Calu3 (cell line): ENCODE results near the gene SENP5. TPM values are rescaled to one million over a fixed set of nuclear protein-coding genes. Genes with fewer than 3 reads are reported as not detected.
"Not testable (repeated sequence)": the region's sequence is repeated elsewhere in the genome, so short reads cannot be mapped to it uniquely, and the experiment has no call there.

Experiments
- BruUV-seq: library from RNA; stranded (reverse); fragments of 400-500 nt; replicated peaks from 2 replicates; lab custom pipeline; 2021; lab: Mats Ljungman, UMichigan
- CTCF ChIA-PET: fragments of 300-600 bp; sonication (Branson Sonifier 250); formaldehyde crosslinking; loops from one replicate; lab custom pipeline; 2022; ENCODE audit warnings: antibody characterized with exemption; lab: Charles Lee
- DNase-seq: peaks from one replicate; pipeline ENCODE4 v3.0.0; 2022
- H3K27ac Mint-ChIP-seq: one replicate; pipeline ENCODE4 v1.8.0; 2022; ENCODE audit warnings: mixed read lengths; ENCODE audit not compliant: unreplicated experiment
- H3K27me3 Mint-ChIP-seq: one replicate; pipeline ENCODE4 v1.8.0; 2022; ENCODE audit warnings: mixed read lengths; ENCODE audit not compliant: unreplicated experiment
- H3K36me3 Mint-ChIP-seq: one replicate; pipeline ENCODE4 v1.8.0; 2022; ENCODE audit warnings: mild to moderate bottlenecking, moderate library complexity, mixed read lengths; ENCODE audit not compliant: insufficient read depth, unreplicated experiment
- H3K4me1 Mint-ChIP-seq: one replicate; pipeline ENCODE4 v1.8.0; 2022; ENCODE audit warnings: mild to moderate bottlenecking, low read depth, mixed read lengths; ENCODE audit not compliant: unreplicated experiment
- H3K4me3 Mint-ChIP-seq: one replicate; pipeline ENCODE4 v1.8.0; 2022; ENCODE audit warnings: mild to moderate bottlenecking, low read depth, moderate library complexity, mixed read lengths; ENCODE audit not compliant: unreplicated experiment
- H3K9me3 Mint-ChIP-seq: one replicate; pipeline ENCODE4 v1.8.0; 2022; ENCODE audit warnings: low read depth, mixed read lengths; ENCODE audit not compliant: unreplicated experiment
- CTCF ChIP-seq: fragments of 200-600 bp; IDR thresholded peaks from one replicate; pipeline ENCODE4 v1.8.0; 2022; ENCODE audit warnings: antibody characterized with exemption; ENCODE audit not compliant: unreplicated experiment
- intact Hi-C: fragments of 100-400 bp; cut with micrococcal nuclease; formaldehyde crosslinking; loops from one replicate; pipeline ENCODE4 v1.10.0; 2022; ENCODE audit not compliant: unreplicated experiment
- total RNA-seq: library from RNA; stranded (reverse); gene quantifications from 2 replicates; pipeline ENCODE4 v1.2.3, GENCODE V29; 2022

SENP5 gene
- total RNA-seq, 1 experiment from 2014 or later = 35.2 TPM

GRCh38 chr3:196849180-196849741, 18.5 kb upstream of the SENP5 start:
- no peak overlapping the region for H3K27ac Mint-ChIP-seq
- H3K36me3 Mint-ChIP-seq = no peaks in the 10 kb centered on the region
- H3K4me3 Mint-ChIP-seq = no peak overlapping the region
- no peaks in the 10 kb centered on the region for H3K4me1 Mint-ChIP-seq
- no peak for DNase-seq
- H3K9me3 Mint-ChIP-seq = no peaks in the 10 kb centered on the region
- H3K27me3 Mint-ChIP-seq = no peaks in the 10 kb centered on the region
- CTCF ChIA-PET = no interaction called here
- BruUV-seq = no TSS peak
- no peak for TF ChIP-seq CTCF
- intact Hi-C loops = no loop called here

- CTCF ChIA-PET = interaction anchor here (0.6 kb wide), 1 partner anchor 12 kb away, joined by 3 read pairs; no protein-coding TSS in a partner anchor
- H3K4me1 Mint-ChIP-seq, H3K27ac Mint-ChIP-seq, H3K4me3 Mint-ChIP-seq, H3K9me3 Mint-ChIP-seq, DNase-seq, H3K36me3 Mint-ChIP-seq, BruUV-seq, H3K27me3 Mint-ChIP-seq, intact Hi-C loops: not testable (repeated sequence)
Measured at GRCh38 chr3:196863000-196863399, 4.7 kb upstream of the SENP5 start.

- H3K27ac Mint-ChIP-seq = peak overlapping the region; percentile 66
- peak overlapping the region; percentile 88 for H3K4me3 Mint-ChIP-seq
- H3K36me3 Mint-ChIP-seq = peaks cover 27% of the 10 kb centered on the region
- no peaks in the 10 kb centered on the region for H3K27me3 Mint-ChIP-seq
- DNase-seq = no peak
- CTCF ChIA-PET = interaction anchor here (0.9 to 1.6 kb wide), 2 partner anchors 119 to 258 kb away, joined by 3 read pairs; no protein-coding TSS in a partner anchor
- TSS peak; percentile 89 for BruUV-seq
- intact Hi-C loops = no loop called here
- no peaks in the 10 kb centered on the region for H3K4me1 Mint-ChIP-seq
- no peak for TF ChIP-seq CTCF
- H3K9me3 Mint-ChIP-seq = no peaks in the 10 kb centered on the region
Measured at GRCh38 chr3:196867155-196867506, 589 bp upstream of the SENP5 start.

GRCh38 chr3:196868297-196868661, 559 bp downstream of the SENP5 start:
- peak; percentile 12 for DNase-seq
- Mint-ChIP-seq H3K27me3 (no peaks in the 10 kb centered on the region), H3K4me1 (no peaks in the 10 kb centered on the region), H3K9me3 (no peaks in the 10 kb centered on the region), H3K36me3 (peaks cover 27% of the 10 kb centered on the region), H3K27ac (peak overlapping the region; percentile 52), H3K4me3 (peak overlapping the region; percentile 88)
- TF ChIP-seq CTCF = no peak
- intact Hi-C loops = no loop called here
- CTCF ChIA-PET = interaction anchor here (1.4 to 1.6 kb wide), 2 partner anchors 11 to 259 kb away, joined by 3 read pairs; no protein-coding TSS in a partner anchor
- BruUV-seq = no TSS peak

GRCh38 chr3:196872316-196872715, 4.6 kb downstream of the SENP5 start:
- H3K4me3 Mint-ChIP-seq = no peak overlapping the region
- DNase-seq = no peak
- no peak overlapping the region for H3K27ac Mint-ChIP-seq
- intact Hi-C loops = no loop called here
- TF ChIP-seq CTCF = no peak
- no peaks in the 10 kb centered on the region for H3K27me3 Mint-ChIP-seq
- H3K4me1 Mint-ChIP-seq = peaks cover 12% of the 10 kb centered on the region
- H3K36me3 Mint-ChIP-seq = peaks cover 24% of the 10 kb centered on the region
- no peaks in the 10 kb centered on the region for H3K9me3 Mint-ChIP-seq
- no TSS peak for BruUV-seq
- CTCF ChIA-PET = no interaction called here

- H3K4me1 Mint-ChIP-seq = peaks cover 12% of the 10 kb centered on the region
- H3K27me3 Mint-ChIP-seq, DNase-seq, H3K9me3 Mint-ChIP-seq, H3K4me3 Mint-ChIP-seq, intact Hi-C loops, BruUV-seq, H3K27ac Mint-ChIP-seq, H3K36me3 Mint-ChIP-seq: not testable (repeated sequence)
- CTCF ChIA-PET = interaction anchor here (0.6 to 0.7 kb wide), 2 partner anchors 11 to 183 kb away, joined by 3 to 5 read pairs; no protein-coding TSS in a partner anchor
Measured at GRCh38 chr3:196874511-196875094, 6.9 kb downstream of the SENP5 start.
